ENCODE results near the gene IL1RN.

Gene IL1RN

GRCh38 chr2:113169586-113169985 lies 42.2 kb downstream of the IL1RN start:
- TF ChIP-seq CTCF (IDR thresholded peaks at IDR 0.05; ENCODE audit: borderline replicate concordance, insufficient read depth, low read depth, low read length): no peak
- H3K4me3 ChIP-seq (ENCODE audit: low read depth, low read length): no peak overlapping the region

GRCh38 chr2:113171334-113172075 lies 44.1 kb downstream of the IL1RN start:
- no peak for TF ChIP-seq CTCF (IDR thresholded peaks at IDR 0.05; ENCODE audit: borderline replicate concordance, insufficient read depth, low read depth, low read length)
- H3K4me3 ChIP-seq (ENCODE audit: low read depth, low read length): no peak overlapping the region

GRCh38 chr2:113172721-113173541 lies 45.5 kb downstream of the IL1RN start:
- no peak for TF ChIP-seq CTCF (IDR thresholded peaks at IDR 0.05; ENCODE audit: borderline replicate concordance, insufficient read depth, low read depth, low read length)
- H3K4me3 ChIP-seq (ENCODE audit: low read depth, low read length): no peak overlapping the region

- no peak for TF ChIP-seq CTCF (IDR thresholded peaks at IDR 0.05; ENCODE audit: borderline replicate concordance, insufficient read depth, low read depth, low read length)
- peak within 1 kb of the TSS; percentile 67 for H3K4me3 ChIP-seq (ENCODE audit: low read depth, low read length)
Measured at GRCh38 chr2:113173542-113174375, 46.4 kb downstream of the IL1RN start, which contains the start of gene PSD4. PSD4 (plus strand) TSS chr2:113173971; CDS start chr2:113182457, 8,486 bp downstream.

GRCh38 chr2:113174376-113174750 lies 47.0 kb downstream of the IL1RN start:
- TF ChIP-seq CTCF (IDR thresholded peaks at IDR 0.05; ENCODE audit: borderline replicate concordance, insufficient read depth, low read depth, low read length): peak; percentile 34; the same call in 1 of the 2 replicates
- peak overlapping the region; percentile 67 for H3K4me3 ChIP-seq (ENCODE audit: low read depth, low read length)

GRCh38 chr2:113175042-113175628 lies 47.7 kb downstream of the IL1RN start:
- no peak for TF ChIP-seq CTCF (IDR thresholded peaks at IDR 0.05; ENCODE audit: borderline replicate concordance, insufficient read depth, low read depth, low read length)
- peak overlapping the region; percentile 67 for H3K4me3 ChIP-seq (ENCODE audit: low read depth, low read length)

All from GM12875 (cell line).